Keratinocyte (primary cell): ENCODE results near the gene PRSS21.

Experiments used
- EZH2 ChIP-seq: IDR thresholded peaks from one replicate; pipeline ENCODE4 v1.6.1; 2012; ENCODE audit warnings: inconsistent platforms, mild to moderate bottlenecking, low read length, moderate library complexity
- TF ChIP-seq, protein P1 (sequence below), 3 experiments: IDR thresholded peaks in 1 of 3; conservative IDR thresholded peaks in 1 of 3; optimal IDR thresholded peaks in 1 of 3; 2 replicates in 2 of 3; 3 replicates in 1 of 3; pipeline versions ENCODE3 to v1.5.1; 2011; ENCODE audit warnings: low read length in 3 of 3, mild to moderate bottlenecking in 3 of 3, moderate library complexity in 2 of 3, control low read depth in 1 of 3, inconsistent platforms in 1 of 3; ENCODE audit not compliant: insufficient read depth in 2 of 3; ENCODE audit errors: extremely low read depth in 1 of 3

DNA sequence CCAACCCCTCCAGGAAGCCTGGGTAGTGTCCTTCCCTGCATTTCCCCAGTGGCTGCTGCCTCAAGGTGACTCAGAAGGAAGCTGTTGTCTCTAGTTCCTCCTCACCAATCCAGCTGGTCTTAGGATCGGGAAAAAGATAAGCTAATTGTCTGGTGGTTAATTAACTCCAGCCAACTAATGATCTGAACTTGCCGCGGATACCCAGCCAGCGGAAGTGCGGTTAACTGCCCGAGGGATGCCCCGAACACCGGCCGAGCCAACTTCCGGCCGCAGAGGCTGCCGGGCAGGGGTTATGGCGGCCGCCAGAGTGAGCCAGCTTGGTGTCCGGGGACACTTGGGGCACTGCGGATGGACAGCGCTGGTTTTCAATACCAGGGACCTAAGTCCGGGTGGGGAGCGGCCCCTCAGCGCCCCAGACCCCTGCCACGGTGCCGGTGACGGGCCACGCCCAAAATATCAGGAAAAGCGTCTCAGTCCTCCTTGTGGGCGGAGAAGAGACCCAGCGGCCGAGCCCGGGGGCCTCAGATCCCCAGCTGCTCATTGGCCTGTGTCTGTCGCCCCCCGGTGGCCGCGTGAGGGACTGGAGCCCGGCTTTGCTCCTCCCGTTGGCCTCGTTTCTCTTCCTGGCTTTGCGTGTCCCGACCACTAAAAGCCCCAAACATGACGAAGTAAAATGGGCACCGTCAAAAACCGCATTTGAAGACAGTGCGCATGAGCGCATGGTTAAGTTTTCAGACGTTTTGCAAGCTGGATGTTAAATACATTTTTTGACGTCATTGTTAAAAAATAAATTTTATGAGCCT is 51.2 kb downstream of the PRSS21 start:
- TF ChIP-seq, protein P1, sequence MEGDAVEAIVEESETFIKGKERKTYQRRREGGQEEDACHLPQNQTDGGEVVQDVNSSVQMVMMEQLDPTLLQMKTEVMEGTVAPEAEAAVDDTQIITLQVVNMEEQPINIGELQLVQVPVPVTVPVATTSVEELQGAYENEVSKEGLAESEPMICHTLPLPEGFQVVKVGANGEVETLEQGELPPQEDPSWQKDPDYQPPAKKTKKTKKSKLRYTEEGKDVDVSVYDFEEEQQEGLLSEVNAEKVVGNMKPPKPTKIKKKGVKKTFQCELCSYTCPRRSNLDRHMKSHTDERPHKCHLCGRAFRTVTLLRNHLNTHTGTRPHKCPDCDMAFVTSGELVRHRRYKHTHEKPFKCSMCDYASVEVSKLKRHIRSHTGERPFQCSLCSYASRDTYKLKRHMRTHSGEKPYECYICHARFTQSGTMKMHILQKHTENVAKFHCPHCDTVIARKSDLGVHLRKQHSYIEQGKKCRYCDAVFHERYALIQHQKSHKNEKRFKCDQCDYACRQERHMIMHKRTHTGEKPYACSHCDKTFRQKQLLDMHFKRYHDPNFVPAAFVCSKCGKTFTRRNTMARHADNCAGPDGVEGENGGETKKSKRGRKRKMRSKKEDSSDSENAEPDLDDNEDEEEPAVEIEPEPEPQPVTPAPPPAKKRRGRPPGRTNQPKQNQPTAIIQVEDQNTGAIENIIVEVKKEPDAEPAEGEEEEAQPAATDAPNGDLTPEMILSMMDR (optimal IDR thresholded peaks at IDR 0.05 in 1 of 3, IDR thresholded peaks at IDR 0.05 in 1 of 3, conservative IDR thresholded peaks at IDR 0.05 in 1 of 3; ENCODE audit: extremely low read depth in 1 of 3, insufficient read depth in 2 of 3, low read length in 3 of 3): peak; percentile 94 to 97 (median 94)
- TF ChIP-seq EZH2: no peak
